ENCODE data around the gene E2F4.

The E2F4 gene

GRCh38 chr16:67188798-67189197 lies 3.2 kb upstream of the E2F4 start:
- FAIRE-seq (no peak), DNase-seq (ENCODE audit: insufficient read length, low spot score) (no peak)
- TF ChIP-seq PAX5 (IDR thresholded peaks at IDR 0.05; ENCODE audit: insufficient read depth, low read length, severe bottlenecking) (no peak), POLR2AphosphoS5 (IDR thresholded peaks at IDR 0.05; ENCODE audit: low read depth, low read length) (no peak), SPI1 (IDR thresholded peaks at IDR 0.05; ENCODE audit: low read depth, low read length) (no peak), POLR2A (IDR thresholded peaks at IDR 0.05; ENCODE audit: low read depth, low read length) (no peak), POU2F2 (IDR thresholded peaks at IDR 0.05; ENCODE audit: low read depth, low read length) (no peak), TAF1 (IDR thresholded peaks at IDR 0.05; ENCODE audit: low read depth, low read length) (no peak)

GRCh38 chr16:67190041-67190440 lies 1.9 kb upstream of the E2F4 start, which contains the start of gene EXOC3L1:
Gene EXOC3L1 (minus strand): TSS chr16:67190136. CDS start chr16:67189676, 460 bp downstream.
- FAIRE-seq (no peak), DNase-seq (ENCODE audit: insufficient read length, low spot score) (no peak)
- TF ChIP-seq PAX5 (IDR thresholded peaks at IDR 0.05; ENCODE audit: insufficient read depth, low read length, severe bottlenecking) (no peak), TAF1 (IDR thresholded peaks at IDR 0.05; ENCODE audit: low read depth, low read length) (no peak), SPI1 (IDR thresholded peaks at IDR 0.05; ENCODE audit: low read depth, low read length) (no peak), POU2F2 (IDR thresholded peaks at IDR 0.05; ENCODE audit: low read depth, low read length) (no peak), POLR2A (IDR thresholded peaks at IDR 0.05; ENCODE audit: low read depth, low read length) (no peak), POLR2AphosphoS5 (IDR thresholded peaks at IDR 0.05; ENCODE audit: low read depth, low read length) (no peak)

GRCh38 chr16:67190448-67191399 lies 1.2 kb upstream of the E2F4 start:
- no peak for FAIRE-seq
- no peak for DNase-seq (ENCODE audit: insufficient read length, low spot score)
- TF ChIP-seq POLR2AphosphoS5 (IDR thresholded peaks at IDR 0.05; ENCODE audit: low read depth, low read length) (no peak), TAF1 (IDR thresholded peaks at IDR 0.05; ENCODE audit: low read depth, low read length) (no peak), POU2F2 (IDR thresholded peaks at IDR 0.05; ENCODE audit: low read depth, low read length) (no peak), PAX5 (IDR thresholded peaks at IDR 0.05; ENCODE audit: insufficient read depth, low read length, severe bottlenecking) (no peak), SPI1 (IDR thresholded peaks at IDR 0.05; ENCODE audit: low read depth, low read length) (no peak), POLR2A (IDR thresholded peaks at IDR 0.05; ENCODE audit: low read depth, low read length) (no peak)

- FAIRE-seq, result no peak
- no peak for DNase-seq (ENCODE audit: insufficient read length, low spot score)
- TF ChIP-seq POLR2AphosphoS5 (IDR thresholded peaks at IDR 0.05; ENCODE audit: low read depth, low read length) (no peak), POU2F2 (IDR thresholded peaks at IDR 0.05; ENCODE audit: low read depth, low read length) (no peak), TAF1 (IDR thresholded peaks at IDR 0.05; ENCODE audit: low read depth, low read length) (no peak), SPI1 (IDR thresholded peaks at IDR 0.05; ENCODE audit: low read depth, low read length) (no peak), POLR2A (IDR thresholded peaks at IDR 0.05; ENCODE audit: low read depth, low read length) (no peak), PAX5 (IDR thresholded peaks at IDR 0.05; ENCODE audit: insufficient read depth, low read length, severe bottlenecking) (no peak)
Measured at GRCh38 chr16:67191411-67191994, 452 bp upstream of the E2F4 start.

GRCh38 chr16:67192781-67193361 lies 916 bp downstream of the E2F4 start:
- TF ChIP-seq POLR2A (IDR thresholded peaks at IDR 0.05; ENCODE audit: low read depth, low read length), result no peak
- FAIRE-seq, result no peak
- DNase-seq (ENCODE audit: insufficient read length, low spot score), result no peak

DNA sequence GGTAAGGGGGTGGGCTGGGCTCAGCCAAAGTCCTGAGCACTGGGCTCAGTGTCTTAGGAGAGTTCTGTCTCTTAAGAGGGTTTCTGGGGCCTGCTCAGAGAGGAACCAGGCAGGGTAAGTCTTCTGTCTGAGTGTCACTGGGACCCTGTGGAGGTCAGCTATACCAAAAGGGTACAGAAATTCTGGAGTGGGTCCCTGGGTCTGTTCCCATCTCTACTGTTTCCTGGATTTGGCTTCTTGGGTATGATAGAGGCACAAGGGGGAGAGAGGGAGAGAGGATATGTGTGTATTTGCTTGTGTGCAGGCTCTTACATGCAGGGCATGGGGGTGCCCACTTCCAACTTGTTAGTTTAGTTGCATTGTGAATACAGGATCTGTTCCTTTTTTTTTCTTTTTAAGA lies 1.6 kb downstream of the E2F4 start:
- TF ChIP-seq SPI1 (IDR thresholded peaks at IDR 0.05; ENCODE audit: low read depth, low read length), result no peak
- TF ChIP-seq PAX5 (IDR thresholded peaks at IDR 0.05; ENCODE audit: insufficient read depth, low read length, severe bottlenecking), result no peak
- no peak for TF ChIP-seq POLR2AphosphoS5 (IDR thresholded peaks at IDR 0.05; ENCODE audit: low read depth, low read length)
- no peak for TF ChIP-seq TAF1 (IDR thresholded peaks at IDR 0.05; ENCODE audit: low read depth, low read length)
- no peak for TF ChIP-seq POU2F2 (IDR thresholded peaks at IDR 0.05; ENCODE audit: low read depth, low read length)
- no peak for TF ChIP-seq POLR2A (IDR thresholded peaks at IDR 0.05; ENCODE audit: low read depth, low read length)
- FAIRE-seq (no peak), DNase-seq (ENCODE audit: insufficient read length, low spot score) (no peak)

- FAIRE-seq (no peak), DNase-seq (ENCODE audit: insufficient read length, low spot score) (no peak)
- TF ChIP-seq POLR2A (IDR thresholded peaks at IDR 0.05; ENCODE audit: low read depth, low read length), result no peak
- no peak for TF ChIP-seq TAF1 (IDR thresholded peaks at IDR 0.05; ENCODE audit: low read depth, low read length)
- no peak for TF ChIP-seq POU2F2 (IDR thresholded peaks at IDR 0.05; ENCODE audit: low read depth, low read length)
- TF ChIP-seq SPI1 (IDR thresholded peaks at IDR 0.05; ENCODE audit: low read depth, low read length), result no peak
- no peak for TF ChIP-seq PAX5 (IDR thresholded peaks at IDR 0.05; ENCODE audit: insufficient read depth, low read length, severe bottlenecking)
- TF ChIP-seq POLR2AphosphoS5 (IDR thresholded peaks at IDR 0.05; ENCODE audit: low read depth, low read length), result no peak
Measured at GRCh38 chr16:67194260-67194659, 2.3 kb downstream of the E2F4 start.

DNA sequence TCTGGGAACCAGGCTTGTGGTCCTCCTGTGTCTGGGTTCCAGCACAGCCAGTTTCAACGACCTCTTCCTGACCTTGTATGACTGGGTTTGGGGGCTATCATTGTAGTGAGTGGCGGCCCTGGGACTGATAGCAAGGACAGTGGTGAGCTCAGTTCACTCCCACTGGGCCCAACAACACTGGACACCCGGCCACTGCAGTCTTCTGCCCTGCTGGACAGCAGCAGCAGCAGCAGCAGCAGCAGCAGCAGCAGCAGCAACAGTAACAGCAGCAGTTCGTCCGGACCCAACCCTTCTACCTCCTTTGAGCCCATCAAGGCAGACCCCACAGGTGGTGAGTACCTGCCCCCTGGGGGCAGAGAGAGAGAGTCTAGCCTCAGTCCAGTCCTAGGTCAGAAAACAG lies 3.7 kb downstream of the E2F4 start:
- no peak for TF ChIP-seq POLR2A (IDR thresholded peaks at IDR 0.05; ENCODE audit: low read depth, low read length)
- DNase-seq (ENCODE audit: insufficient read length, low spot score) (no peak), FAIRE-seq (no peak)

- no peak for DNase-seq (ENCODE audit: insufficient read length, low spot score)
- TF ChIP-seq TAF1 (IDR thresholded peaks at IDR 0.05; ENCODE audit: low read depth, low read length) (no peak), SPI1 (IDR thresholded peaks at IDR 0.05; ENCODE audit: low read depth, low read length) (no peak), POU2F2 (IDR thresholded peaks at IDR 0.05; ENCODE audit: low read depth, low read length) (no peak), POLR2A (IDR thresholded peaks at IDR 0.05; ENCODE audit: low read depth, low read length) (no peak), PAX5 (IDR thresholded peaks at IDR 0.05; ENCODE audit: insufficient read depth, low read length, severe bottlenecking) (no peak), POLR2AphosphoS5 (IDR thresholded peaks at IDR 0.05; ENCODE audit: low read depth, low read length) (no peak)
- FAIRE-seq, result no peak
Measured at GRCh38 chr16:67196881-67197280, 4.9 kb downstream of the E2F4 start.
